Measurements from ENCODE around the gene FHAD1. TPM values are rescaled to one million over a fixed set of nuclear protein-coding genes. Genes with fewer than 3 reads are reported as not detected.
A peak's percentile ranks its signal among the peaks of the same experiment; 100 is the strongest.

The FHAD1 gene
- total and polyA plus RNA-seq, 2 donors (not counting 3 experiments of a cell fraction or from before 2014, with no cell fraction given): 0.04 to 0.69 TPM

GRCh38 chr1:15435239-15436077 is 188.4 kb downstream of the FHAD1 start:
- Histone ChIP-seq H3K27me3 (ENCODE audit: control insufficient read depth in 2 of 2, insufficient read depth in 2 of 2, low read length in 2 of 2) (no peaks in the 10 kb centered on the region), H3K4me1 (ENCODE audit: control insufficient read depth, extremely low read depth, insufficient read depth, low read length) (no peaks in the 10 kb centered on the region), H3K36me3 (ENCODE audit: control insufficient read depth in 2 of 2, extremely low read depth in 1 of 2, insufficient read depth in 2 of 2, low read length in 2 of 2) (no peaks in the 10 kb centered on the region), H3K4me2 (ENCODE audit: insufficient read depth, low read length) (no peak overlapping the region), H3K9me3 (replicated peaks; ENCODE audit: control insufficient read depth, insufficient read depth, low read length) (no peaks in the 10 kb centered on the region), H3K27ac (ENCODE audit: insufficient read depth, low read depth, low read length) (no peak overlapping the region), H2AFZ (ENCODE audit: low read depth, low read length) (no peak overlapping the region), H3K79me2 (ENCODE audit: control insufficient read depth, insufficient read depth, low read length) (no peaks in the 10 kb centered on the region), H3K9me1 (replicated peaks; ENCODE audit: control insufficient read depth, extremely low read depth, insufficient read depth, low read length) (no peaks in the 10 kb centered on the region), H3K4me3 (replicated peaks in 1 of 3; ENCODE audit: insufficient read depth in 1 of 3, low read depth in 1 of 3, low read length in 3 of 3) (no peak overlapping the region), H3K9ac (replicated peaks; ENCODE audit: extremely low read depth, insufficient read depth, low read length) (no peak overlapping the region), H4K20me1 (replicated peaks; ENCODE audit: control insufficient read depth, extremely low read depth, insufficient read depth, low read length) (no peaks in the 10 kb centered on the region)
- no peak for DNase-seq (ENCODE audit: low read depth, low spot score)
- intact Hi-C loops (cut with micrococcal nuclease): no loop called here
- TF ChIP-seq POLR2A (IDR thresholded peaks at IDR 0.05; ENCODE audit: low read depth, low read length): peak; percentile 48
- no peak for TF ChIP-seq GATA2 (IDR thresholded peaks at IDR 0.05; ENCODE audit: insufficient read depth, insufficient read length, low read depth, low read length)
- POLR2A ChIA-PET: no interaction called here
- dilution Hi-C loops (cut with MboI; ENCODE audit: extremely low pct_ligation_motif_present, low sequenced_read_pairs): no loop called here
- no TSS peak for BruUV-seq (replicated peaks)
- CTCF ChIA-PET: interaction anchor here (1.7 to 13.1 kb wide), 2 partner anchors 98 to 112 kb away, joined by 4 to 332 read pairs; no protein-coding TSS in a partner anchor
- no peak for FAIRE-seq

GRCh38 chr1:15436881-15437442 is 189.9 kb downstream of the FHAD1 start:
- DNase-seq (ENCODE audit: low read depth, low spot score): no peak
- Histone ChIP-seq H2AFZ (ENCODE audit: low read depth, low read length) (no peak overlapping the region), H3K79me2 (ENCODE audit: control insufficient read depth, insufficient read depth, low read length) (no peaks in the 10 kb centered on the region), H4K20me1 (replicated peaks; ENCODE audit: control insufficient read depth, extremely low read depth, insufficient read depth, low read length) (no peaks in the 10 kb centered on the region), H3K27me3 (ENCODE audit: control insufficient read depth in 2 of 2, insufficient read depth in 2 of 2, low read length in 2 of 2) (no peaks in the 10 kb centered on the region), H3K4me3 (replicated peaks in 1 of 3; ENCODE audit: insufficient read depth in 1 of 3, low read depth in 1 of 3, low read length in 3 of 3) (no peak overlapping the region), H3K4me1 (ENCODE audit: control insufficient read depth, extremely low read depth, insufficient read depth, low read length) (no peaks in the 10 kb centered on the region), H3K36me3 (ENCODE audit: control insufficient read depth in 2 of 2, extremely low read depth in 1 of 2, insufficient read depth in 2 of 2, low read length in 2 of 2) (no peaks in the 10 kb centered on the region), H3K9me1 (replicated peaks; ENCODE audit: control insufficient read depth, extremely low read depth, insufficient read depth, low read length) (no peaks in the 10 kb centered on the region), H3K9me3 (replicated peaks; ENCODE audit: control insufficient read depth, insufficient read depth, low read length) (no peaks in the 10 kb centered on the region), H3K9ac (replicated peaks; ENCODE audit: extremely low read depth, insufficient read depth, low read length) (no peak overlapping the region), H3K4me2 (ENCODE audit: insufficient read depth, low read length) (no peak overlapping the region), H3K27ac (ENCODE audit: insufficient read depth, low read depth, low read length) (no peak overlapping the region)
- intact Hi-C loops (cut with micrococcal nuclease): no loop called here
- FAIRE-seq: no peak
- dilution Hi-C loops (cut with MboI; ENCODE audit: extremely low pct_ligation_motif_present, low sequenced_read_pairs): no loop called here
- TF ChIP-seq POLR2A (IDR thresholded peaks at IDR 0.05; ENCODE audit: low read depth, low read length): no peak
- no peak for TF ChIP-seq MAX (IDR thresholded peaks at IDR 0.05; ENCODE audit: insufficient read depth, insufficient read length)
- TF ChIP-seq GATA2 (IDR thresholded peaks at IDR 0.05; ENCODE audit: insufficient read depth, insufficient read length, low read depth, low read length): no peak
- ChIA-PET CTCF (interaction anchor here (3.1 kb wide), 1 partner anchor 114 kb away, joined by 12 read pairs; no protein-coding TSS in a partner anchor), POLR2A (no interaction called here)
- no TSS peak for BruUV-seq (replicated peaks)

All from endothelial cell of umbilical vein (primary cell).